H9 (cell line): ENCODE measurements around the gene PALS1. TPM values are rescaled to one million over a fixed set of nuclear protein-coding genes. Genes with fewer than 3 reads are reported as not detected.

Experiments used
- DNase-seq: peaks from one replicate; pipeline ENCODE4 v3.0.0-alpha.2; 2017
- H2AFZ ChIP-seq: one replicate; pipeline ENCODE4 v1.6.1; 2013; ENCODE audit warnings: mild to moderate bottlenecking, low read length, control low read depth, moderate library complexity
- H2AK5ac ChIP-seq: 2 replicates; pipeline ENCODE4 v1.6.1; 2013; ENCODE audit warnings: low read length, control low read depth, mixed read lengths; ENCODE audit not compliant: insufficient read length
- H2BK120ac ChIP-seq: one replicate; pipeline ENCODE4 v1.6.1; 2013; ENCODE audit warnings: low read depth, mild to moderate bottlenecking, low read length, control low read depth, inconsistent platforms; ENCODE audit not compliant: poor library complexity, severe bottlenecking
- H2BK12ac ChIP-seq: 2 replicates; pipeline ENCODE4 v1.6.1; 2013; ENCODE audit warnings: low read length, control low read depth, mixed read lengths, low read depth; ENCODE audit not compliant: insufficient read length
- H2BK15ac ChIP-seq: 2 replicates; pipeline ENCODE4 v1.6.1; 2013; ENCODE audit warnings: low read depth, low read length, control low read depth
- H2BK20ac ChIP-seq: one replicate; pipeline ENCODE4 v1.6.1; 2013; ENCODE audit warnings: low read depth, mild to moderate bottlenecking, low read length, control low read depth, inconsistent platforms; ENCODE audit not compliant: poor library complexity, severe bottlenecking
- H2BK5ac ChIP-seq: 2 replicates; pipeline ENCODE4 v1.6.1; 2013; ENCODE audit warnings: low read length, control low read depth, mixed read lengths; ENCODE audit not compliant: insufficient read length
- H3K14ac ChIP-seq: 2 replicates; pipeline ENCODE4 v1.6.1; 2013; ENCODE audit warnings: low read length, control low read depth; ENCODE audit not compliant: insufficient read depth
- H3K18ac ChIP-seq: 2 replicates; pipeline ENCODE4 v1.6.1; 2013; ENCODE audit warnings: low read depth, mild to moderate bottlenecking, mixed read lengths, low read length, control low read depth; ENCODE audit not compliant: insufficient read length
- H3K23ac ChIP-seq: 2 replicates; pipeline ENCODE4 v1.6.1; 2013; ENCODE audit warnings: low read length, control low read depth, mixed read lengths, low read depth; ENCODE audit not compliant: insufficient read length
- H3K23me2 ChIP-seq: 2 replicates; pipeline ENCODE4 v1.6.1; 2013; ENCODE audit warnings: low read depth, mild to moderate bottlenecking, mixed read lengths, low read length, control low read depth; ENCODE audit not compliant: insufficient read length, poor library complexity, severe bottlenecking
- H3K27ac ChIP-seq: 2 replicates; pipeline ENCODE4 v1.5.1; 2013; ENCODE audit warnings: low read length, control low read depth, mixed read lengths, low read depth; ENCODE audit not compliant: insufficient read length
- H3K27me3 ChIP-seq: 2 replicates; pipeline ENCODE4 v1.6.1; 2013; ENCODE audit warnings: low read length, control low read depth, inconsistent platforms; ENCODE audit not compliant: insufficient read depth
- H3K4ac ChIP-seq: 2 replicates; pipeline ENCODE4 v1.6.1; 2013; ENCODE audit warnings: low read depth, mild to moderate bottlenecking, control low read depth, inconsistent platforms, low read length, moderate library complexity
- H3K4me1 ChIP-seq: 2 replicates; pipeline ENCODE4 v1.6.1; 2013; ENCODE audit warnings: low read length, control low read depth, inconsistent platforms; ENCODE audit not compliant: insufficient read depth
- H3K4me2 ChIP-seq: 2 replicates; pipeline ENCODE4 v1.6.1; 2013; ENCODE audit warnings: low read length, control low read depth, mixed read lengths; ENCODE audit not compliant: insufficient read length, insufficient read depth
- H3K56ac ChIP-seq: 2 replicates; pipeline ENCODE4 v1.6.1; 2013; ENCODE audit warnings: low read depth, mild to moderate bottlenecking, mixed read lengths, low read length, control low read depth; ENCODE audit not compliant: insufficient read length
- H3K79me1 ChIP-seq: 2 replicates; pipeline ENCODE4 v1.6.1; 2013; ENCODE audit warnings: low read depth, mild to moderate bottlenecking, moderate library complexity, low read length, control low read depth, inconsistent platforms; ENCODE audit not compliant: insufficient read depth, poor library complexity, severe bottlenecking
- H3K79me2 ChIP-seq: 2 replicates; pipeline ENCODE4 v1.6.1; 2013; ENCODE audit warnings: low read length, control low read depth, inconsistent platforms; ENCODE audit not compliant: insufficient read depth
- H3K9ac ChIP-seq: 2 replicates; pipeline ENCODE4 v1.6.1; 2013; ENCODE audit warnings: low read length, control low read depth, mixed read lengths; ENCODE audit not compliant: insufficient read length; ENCODE audit errors: extremely low read depth
- H3K9me3 ChIP-seq: one replicate; pipeline ENCODE4 v1.6.1; 2013; ENCODE audit warnings: low read depth, low read length, inconsistent platforms; ENCODE audit not compliant: control insufficient read depth
- H3T11ph ChIP-seq: one replicate; pipeline ENCODE4 v1.6.1; 2013; ENCODE audit warnings: mild to moderate bottlenecking, low read length, control low read depth, inconsistent platforms
- H4K20me1 ChIP-seq: one replicate; pipeline ENCODE4 v1.6.1; 2013; ENCODE audit not compliant: control insufficient read depth, insufficient read length, insufficient read depth
- H4K5ac ChIP-seq: 2 replicates; pipeline ENCODE4 v1.6.1; 2013; ENCODE audit warnings: low read depth, mild to moderate bottlenecking, mixed read lengths, low read length, control low read depth; ENCODE audit not compliant: insufficient read length
- H4K8ac ChIP-seq: replicated peaks from 2 replicates; pipeline ENCODE4 v1.6.1; 2013; ENCODE audit warnings: low read length, control low read depth, mixed read lengths, low read depth; ENCODE audit not compliant: insufficient read length
- H4K91ac ChIP-seq: 2 replicates; pipeline ENCODE4 v1.6.1; 2013; ENCODE audit warnings: low read depth, mild to moderate bottlenecking, moderate library complexity, mixed read lengths, low read length, control low read depth; ENCODE audit not compliant: insufficient read length
- H3K27ac Mint-ChIP-seq, 3 experiments: 2 replicates in 2 of 3; 3 replicates in 1 of 3; pipeline ENCODE4 v1.8.0; 2020 to 2021; ENCODE audit warnings: mixed read lengths in 3 of 3, mild to moderate bottlenecking in 1 of 3, moderate library complexity in 1 of 3
- H3K27me3 Mint-ChIP-seq: 2 replicates; pipeline ENCODE4 v1.8.0; 2021; ENCODE audit warnings: low read depth, mild to moderate bottlenecking, moderate library complexity, mixed read lengths
- H3K36me3 Mint-ChIP-seq, 3 experiments: 2 replicates in 2 of 3; 3 replicates in 1 of 3; pipeline ENCODE4 v1.8.0; 2020 to 2021; ENCODE audit warnings: low read depth in 3 of 3, mixed read lengths in 3 of 3; ENCODE audit not compliant: insufficient read depth in 1 of 3
- H3K4me1 Mint-ChIP-seq, 2 experiments: 2 replicates each; pipeline ENCODE4 v1.8.0; 2020; ENCODE audit warnings: mixed read lengths in 2 of 2
- H3K4me3 Mint-ChIP-seq, 2 experiments: 2 replicates in 1 of 2; 3 replicates in 1 of 2; pipeline ENCODE4 v1.8.0; 2020 to 2021; ENCODE audit warnings: mild to moderate bottlenecking in 2 of 2, mixed read lengths in 2 of 2, moderate library complexity in 1 of 2
- H3K9me3 Mint-ChIP-seq, 2 experiments: 2 replicates in 1 of 2; 3 replicates in 1 of 2; pipeline ENCODE4 v1.8.0; 2020; ENCODE audit warnings: mild to moderate bottlenecking in 2 of 2, mixed read lengths in 2 of 2, moderate library complexity in 1 of 2
- CTCF ChIP-seq: fragments of 200-600 bp; sonication (generic); conservative IDR thresholded peaks from 3 replicates; pipeline ENCODE4 v1.8.0; 2021; ENCODE audit warnings: antibody characterized with exemption, mild to moderate bottlenecking
- WGBS: extraction: QIAGEN DNeasy Blood & Tissue Kit; methylation state at CpG from one replicate; pipeline ENCODE4 v1.1.7; 2013; ENCODE audit warnings: missing lambda C conversion rate, low lambda C conversion rate, mixed read lengths; ENCODE audit not compliant: insufficient read length; ENCODE audit errors: extremely low coverage; 5-methylcytosine and 5-hydroxymethylcytosine counted together
- total RNA-seq: library from RNA; stranded (reverse); gene quantifications from 2 replicates; pipeline ENCODE4 v1.2.1, GENCODE V29; 2021

The PALS1 gene
- total RNA-seq, 1 experiment from 2014 or later, result 18.0 TPM

GRCh38 chr14:67285876-67286452, 44.7 kb downstream of the PALS1 start:
- Mint-ChIP-seq H3K4me1 (peaks cover 0 to 5% of the 10 kb centered on the region in 2 experiments; a peak in 1 of 4 replicates), H3K9me3 (no peaks in the 10 kb centered on the region), H3K4me3 (no peak overlapping the region), H3K36me3 (no peaks in the 10 kb centered on the region), H3K27me3 (no peaks in the 10 kb centered on the region), H3K27ac (peak overlapping the region in 1 of 3 experiments; percentile 85; a peak in 1 of 7 replicates)
- H3T11ph ChIP-seq, result no peak overlapping the region
- H4K5ac ChIP-seq, result no peak overlapping the region
- H3K79me2 ChIP-seq, result no peaks in the 10 kb centered on the region
- no peak overlapping the region for H3K56ac ChIP-seq
- no peak overlapping the region for H2AFZ ChIP-seq
- no peak overlapping the region for H3K4ac ChIP-seq
- no peak overlapping the region for H2BK120ac ChIP-seq
- WGBS, result no CpG with 5 or more reads among the region's 2 CpGs
- H3K14ac ChIP-seq, result no peak overlapping the region
- H4K91ac ChIP-seq, result no peak overlapping the region
- no peak for DNase-seq
- H3K18ac ChIP-seq, result no peak overlapping the region
- no peak overlapping the region for H2BK15ac ChIP-seq
- no peak overlapping the region for H3K9ac ChIP-seq
- no peaks in the 10 kb centered on the region for H3K27me3 ChIP-seq
- H3K9me3 ChIP-seq, result no peaks in the 10 kb centered on the region
- no peaks in the 10 kb centered on the region for H3K4me1 ChIP-seq
- H2BK20ac ChIP-seq, result no peak overlapping the region
- H4K8ac ChIP-seq, result no peak overlapping the region
- TF ChIP-seq CTCF, result peak; percentile 79
- no peak overlapping the region for H3K23ac ChIP-seq
- no peak overlapping the region for H3K27ac ChIP-seq
- H3K79me1 ChIP-seq, result no peaks in the 10 kb centered on the region
- H3K23me2 ChIP-seq, result no peaks in the 10 kb centered on the region
- no peak overlapping the region for H2BK5ac ChIP-seq
- no peaks in the 10 kb centered on the region for H4K20me1 ChIP-seq
- H3K4me2 ChIP-seq, result no peak overlapping the region
- H2AK5ac ChIP-seq, result no peak overlapping the region
- H2BK12ac ChIP-seq, result no peak overlapping the region

Other genes with a start within 250 kb of the PALS1 start
- not detected in 2 replicates for gene GARIN2, start 52.0 kb upstream of the PALS1 start, total RNA-seq
- gene ATP6V1D, start 118.4 kb downstream of the PALS1 start, total RNA-seq, result 85.7 and 86.3 TPM in 2 replicates
- 164 and 165 TPM in 2 replicates for gene EIF2S1, start 118.9 kb downstream of the PALS1 start, total RNA-seq
- gene PLEK2, start 170.7 kb downstream of the PALS1 start, total RNA-seq, result not detected in 2 replicates
- gene TMEM229B, start 247.3 kb downstream of the PALS1 start, total RNA-seq, result 0.22 and 0.24 TPM in 2 replicates